CD4-positive, alpha-beta T cell treated with Interleukin-21 for 1 hour (primary cell): ENCODE results near the gene ERG.

Source experiments
- DNase-seq: peaks from one replicate; pipeline ENCODE4 v3.0.0-alpha.2; 2020

The ERG gene

DNA sequence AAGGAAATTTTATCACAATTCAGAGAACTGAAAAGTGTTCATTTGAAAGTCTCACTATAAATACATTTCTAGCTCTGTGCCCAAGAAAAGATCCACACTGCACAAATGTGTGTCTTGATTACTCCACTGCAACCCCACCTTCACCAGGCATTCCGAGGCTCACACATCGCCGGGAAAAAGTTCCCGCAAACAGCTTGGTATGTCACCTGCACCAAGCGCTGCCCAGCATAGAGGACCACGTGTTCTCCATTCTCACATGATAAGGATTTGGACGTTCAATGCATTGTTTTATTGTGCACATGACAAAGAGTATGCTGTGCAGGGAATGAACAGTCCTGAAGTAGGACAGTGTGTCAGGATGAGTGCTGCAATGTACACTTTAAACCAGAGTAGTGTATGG lies 70.1 kb downstream of the ERG start:
- DNase-seq: no peak

DNA sequence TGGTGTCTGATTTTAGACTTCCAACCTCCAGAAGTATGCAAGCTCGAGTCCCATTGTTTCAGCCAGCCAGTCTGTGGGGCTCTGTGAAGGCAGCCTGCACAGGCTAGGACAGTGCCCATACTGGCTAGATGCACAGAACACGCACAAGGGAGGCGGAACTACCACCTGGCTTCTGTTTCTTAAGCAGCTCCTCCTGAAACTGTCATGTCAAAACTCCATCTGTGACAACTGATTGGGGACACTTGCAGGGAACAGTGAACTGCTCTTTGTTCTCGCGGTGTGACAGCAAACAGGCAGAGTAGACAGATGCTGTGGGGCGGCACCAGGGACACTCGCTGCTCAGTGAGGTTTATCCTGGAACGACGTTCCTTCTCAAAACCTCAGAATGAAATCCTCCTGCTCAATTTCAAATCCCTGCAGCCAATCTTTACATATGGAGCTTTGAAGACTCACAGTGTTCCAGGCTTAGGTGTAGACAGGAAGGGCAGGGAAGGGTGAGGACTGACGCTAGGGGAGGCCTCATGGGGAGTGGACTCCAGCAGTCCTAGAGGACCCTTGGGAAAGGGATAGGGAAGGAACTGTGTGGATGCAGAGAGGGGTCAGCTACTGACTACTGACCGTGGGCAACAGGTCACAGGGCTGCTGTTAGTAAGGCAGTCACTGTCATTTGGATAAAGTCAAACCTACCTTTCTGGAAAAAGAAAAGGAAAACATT lies 73.8 kb downstream of the ERG start:
- DNase-seq: no peak

DNA sequence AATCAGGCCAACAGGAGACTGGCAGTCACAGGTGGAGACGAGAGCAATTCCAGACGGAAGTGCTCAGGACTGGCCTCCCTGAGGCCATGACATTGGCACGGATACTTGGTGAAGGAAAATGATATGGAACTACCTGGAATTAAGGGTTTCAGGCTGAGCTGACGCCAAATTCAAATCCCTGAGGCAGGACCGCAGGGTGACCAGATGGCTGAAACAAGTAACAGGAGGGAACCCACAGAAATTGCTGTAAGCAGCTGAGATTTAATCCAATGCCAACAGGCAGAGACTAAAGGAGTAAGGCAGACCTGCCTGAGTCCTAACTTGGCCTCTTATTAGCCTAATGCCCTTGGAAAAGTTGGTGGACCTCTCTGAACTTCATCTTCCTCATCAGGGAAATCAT lies 76.2 kb downstream of the ERG start:
- no peak for DNase-seq

DNA sequence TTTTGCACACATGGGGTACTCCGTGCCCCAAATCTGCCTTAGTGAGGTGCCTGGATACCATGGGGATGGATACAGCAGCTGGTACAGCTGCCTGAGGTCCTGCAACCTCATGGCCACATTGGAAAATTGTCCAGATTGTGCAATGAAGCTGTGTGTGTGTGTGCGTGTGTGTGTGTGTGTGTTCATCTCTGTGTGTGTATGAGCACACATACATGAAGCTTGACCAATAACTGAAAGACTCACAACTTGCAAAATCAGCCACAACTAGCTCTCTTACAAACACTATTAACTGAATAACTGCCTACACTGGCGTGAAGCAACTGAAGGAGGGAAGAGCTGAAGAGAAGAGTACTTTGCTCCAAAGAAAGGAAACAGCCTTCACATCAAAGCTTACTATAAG lies 78.1 kb downstream of the ERG start:
- no peak for DNase-seq

DNA sequence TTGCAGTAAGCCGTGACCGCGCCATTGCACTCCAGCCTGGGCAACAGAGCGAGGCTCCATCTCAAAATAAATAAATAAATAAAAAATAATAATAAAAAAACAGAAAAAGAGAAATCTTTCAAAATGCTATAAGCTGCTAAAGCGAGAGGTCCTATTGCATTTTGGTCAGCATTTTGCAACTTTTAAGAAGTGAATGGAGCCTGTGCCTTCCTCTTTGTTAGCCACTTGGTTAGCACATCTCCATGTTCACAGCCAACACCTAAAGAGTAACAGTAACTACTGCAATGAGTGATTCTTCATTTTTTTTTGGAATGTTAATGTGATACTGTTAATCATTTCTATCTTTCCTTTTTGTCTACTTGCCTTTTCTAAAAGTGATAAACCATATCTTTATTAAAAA lies 80.6 kb downstream of the ERG start:
- no peak for DNase-seq

DNA sequence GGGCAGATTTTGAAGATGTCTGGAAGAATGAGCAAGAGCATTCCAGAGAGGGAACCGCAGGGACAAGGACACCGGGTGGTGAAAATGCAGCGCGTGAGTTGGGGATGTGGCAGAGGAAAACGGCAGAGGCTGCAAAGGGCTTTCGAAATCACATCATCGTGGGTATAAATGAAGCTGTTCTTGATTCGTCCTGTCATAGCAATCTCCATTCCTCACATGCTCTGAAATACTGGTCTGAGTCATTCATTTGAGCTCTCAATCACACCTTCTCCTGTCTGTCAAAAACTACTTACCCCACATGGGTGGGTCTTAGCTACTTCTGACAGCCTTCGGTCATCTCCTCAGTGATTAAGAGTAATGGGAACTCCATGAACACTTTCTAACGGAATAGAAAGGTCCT lies 81.5 kb downstream of the ERG start:
- DNase-seq: no peak

DNA sequence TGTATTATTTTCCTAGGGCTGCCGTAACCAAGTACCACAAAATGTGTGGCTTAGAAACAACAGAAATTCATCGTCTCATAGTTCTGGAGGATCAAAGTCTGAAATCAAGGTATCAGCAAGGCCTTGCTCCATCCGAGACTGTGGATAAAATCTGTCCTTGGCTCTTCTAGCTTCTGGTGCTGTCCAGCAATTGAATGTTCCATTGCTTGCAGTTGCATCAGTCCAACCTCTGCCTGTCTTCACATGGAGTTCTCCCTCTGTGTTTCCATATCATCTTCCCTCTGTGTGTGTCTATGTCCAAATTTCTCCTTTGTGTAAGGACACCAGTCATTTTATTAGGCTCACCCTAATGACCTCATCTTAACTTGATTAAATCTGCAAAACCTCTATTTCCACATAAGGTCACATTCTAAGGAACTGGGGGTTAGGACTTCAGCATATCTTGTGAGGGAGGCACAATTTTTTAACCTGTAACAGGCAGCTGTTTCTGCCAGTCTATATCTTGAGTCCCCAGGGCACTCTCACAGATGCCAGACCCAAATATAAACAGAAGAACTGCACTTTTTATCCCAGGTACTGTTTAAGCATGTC lies 84.2 kb downstream of the ERG start:
- no peak for DNase-seq

DNA sequence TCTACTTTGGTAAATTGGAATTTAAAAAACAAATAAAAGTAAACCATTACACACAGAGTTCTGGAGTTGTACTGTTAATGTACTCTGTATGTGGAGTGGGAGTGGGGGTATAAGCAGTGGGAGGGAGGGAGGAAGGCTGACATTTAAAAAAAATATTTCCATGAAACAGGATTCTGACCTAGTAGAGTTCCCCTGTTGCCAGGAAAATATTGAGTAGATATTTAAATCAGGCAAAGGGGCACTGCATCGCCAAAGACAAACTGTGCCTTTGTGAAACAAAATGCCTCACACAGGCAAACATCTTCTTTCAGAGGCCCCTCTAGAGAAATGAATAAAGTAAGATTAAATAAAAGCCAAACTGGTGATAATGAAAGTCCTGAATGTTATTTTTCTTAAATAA lies 87.8 kb downstream of the ERG start:
- DNase-seq: no peak

DNA sequence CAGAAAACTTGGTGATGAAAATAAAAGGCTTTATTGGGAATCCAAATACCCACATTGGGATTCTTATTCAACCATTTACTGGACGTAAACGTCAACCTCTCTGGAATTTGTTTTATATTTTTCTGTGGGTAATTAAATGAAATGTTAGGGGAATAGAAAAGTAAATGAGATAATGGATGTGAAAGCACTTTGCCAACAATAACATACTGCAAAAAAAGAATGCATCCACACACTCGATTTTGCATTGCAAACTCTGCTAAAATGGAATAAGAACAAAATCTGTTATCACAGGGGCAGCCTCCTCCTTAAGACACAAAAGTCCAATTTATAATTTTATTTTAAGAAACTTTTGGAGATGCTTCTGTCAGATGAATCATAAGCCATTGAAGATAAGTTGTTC lies 88.4 kb downstream of the ERG start:
- DNase-seq: no peak

DNA sequence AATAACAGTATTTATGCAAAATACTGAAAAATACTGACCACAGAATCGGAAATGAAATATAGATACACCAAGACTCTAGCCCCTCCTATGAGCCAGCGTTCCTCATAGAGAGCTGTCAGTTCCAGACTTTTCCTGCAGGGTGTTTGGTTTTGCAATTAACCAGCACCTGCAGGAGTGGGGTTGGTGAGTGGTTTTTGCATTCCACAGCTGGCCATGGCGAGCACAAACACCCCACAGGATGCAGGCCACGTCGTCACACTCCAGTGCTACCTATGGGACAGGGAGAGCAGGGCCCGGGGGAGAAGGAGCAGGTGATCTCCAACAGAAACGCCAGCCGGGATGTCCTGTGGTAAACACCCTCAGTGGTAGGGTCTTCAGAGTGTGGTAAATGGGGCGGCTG lies 94.1 kb downstream of the ERG start:
- no peak for DNase-seq

DNA sequence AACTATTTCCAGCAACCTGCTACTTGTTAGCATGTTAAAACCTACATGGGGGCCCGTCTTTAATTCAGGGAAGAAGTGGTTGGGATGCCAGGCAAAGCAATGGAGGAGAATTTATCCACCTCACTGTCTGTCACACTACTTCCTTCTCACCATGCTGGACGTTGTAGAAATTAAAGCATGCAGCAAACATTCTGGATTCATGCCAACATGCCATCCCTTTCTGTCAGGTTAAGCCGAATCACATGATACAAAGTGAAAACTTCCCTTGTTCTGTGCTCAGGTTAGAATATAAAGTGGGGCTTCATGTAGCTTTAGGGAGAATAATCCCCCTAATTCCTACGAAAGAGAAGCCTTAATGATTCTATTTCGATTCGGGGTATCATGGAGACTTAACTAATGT lies 95.5 kb downstream of the ERG start:
- no peak for DNase-seq

DNA sequence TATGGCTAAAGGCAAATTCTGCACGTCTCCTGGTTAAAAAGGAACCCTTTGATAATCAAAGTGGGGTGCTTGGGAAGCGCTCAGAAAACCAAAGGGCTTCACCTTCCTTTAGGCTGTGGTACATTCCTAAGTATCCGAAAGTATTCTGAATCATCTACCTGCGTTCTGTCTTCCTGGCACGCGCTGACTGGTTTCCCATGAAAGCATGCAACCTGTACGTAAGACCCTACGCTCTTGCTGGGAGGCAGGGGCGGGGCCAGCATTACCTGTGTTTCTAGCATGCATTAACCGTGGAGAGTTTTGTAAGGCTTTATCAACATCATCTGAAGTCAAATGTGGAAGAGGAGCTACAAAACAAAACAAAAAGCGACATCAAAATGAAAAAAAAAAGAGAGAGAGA lies 96.0 kb downstream of the ERG start:
- DNase-seq: no peak

DNA sequence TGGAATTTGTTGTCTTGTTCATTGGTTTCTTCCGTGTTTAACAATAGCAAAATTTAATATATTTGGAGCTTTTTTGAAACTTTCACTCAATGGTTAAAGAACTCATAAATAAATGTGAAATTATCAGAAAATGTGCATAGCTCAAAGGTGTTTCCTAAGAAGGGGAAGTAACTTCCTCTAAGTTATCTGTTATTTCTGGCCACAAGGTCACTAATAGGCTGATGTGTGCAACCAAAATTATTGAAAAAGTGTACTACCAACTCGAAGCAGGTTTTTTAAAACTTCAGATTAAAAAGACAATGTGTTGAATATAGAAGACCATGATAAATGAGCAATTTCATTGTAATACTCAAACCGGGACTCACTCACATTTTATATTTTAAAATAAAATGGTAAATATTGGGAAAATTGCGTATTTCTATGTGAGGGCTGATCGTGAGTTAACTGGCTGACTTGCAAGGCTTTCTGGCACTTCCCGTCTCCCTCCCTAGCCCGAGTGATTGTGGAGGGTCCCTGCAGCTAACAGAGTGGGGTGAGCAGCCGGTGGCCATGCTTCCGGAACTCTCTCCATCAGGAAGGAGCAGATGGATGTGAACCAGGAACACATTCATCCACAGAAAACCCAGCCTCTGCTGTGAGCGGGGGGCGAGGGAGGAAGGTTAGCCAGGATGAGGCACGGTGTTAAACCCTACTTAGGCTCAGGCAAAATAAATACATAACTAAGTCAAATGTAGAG lies 96.9 kb downstream of the ERG start:
- no peak for DNase-seq

DNA sequence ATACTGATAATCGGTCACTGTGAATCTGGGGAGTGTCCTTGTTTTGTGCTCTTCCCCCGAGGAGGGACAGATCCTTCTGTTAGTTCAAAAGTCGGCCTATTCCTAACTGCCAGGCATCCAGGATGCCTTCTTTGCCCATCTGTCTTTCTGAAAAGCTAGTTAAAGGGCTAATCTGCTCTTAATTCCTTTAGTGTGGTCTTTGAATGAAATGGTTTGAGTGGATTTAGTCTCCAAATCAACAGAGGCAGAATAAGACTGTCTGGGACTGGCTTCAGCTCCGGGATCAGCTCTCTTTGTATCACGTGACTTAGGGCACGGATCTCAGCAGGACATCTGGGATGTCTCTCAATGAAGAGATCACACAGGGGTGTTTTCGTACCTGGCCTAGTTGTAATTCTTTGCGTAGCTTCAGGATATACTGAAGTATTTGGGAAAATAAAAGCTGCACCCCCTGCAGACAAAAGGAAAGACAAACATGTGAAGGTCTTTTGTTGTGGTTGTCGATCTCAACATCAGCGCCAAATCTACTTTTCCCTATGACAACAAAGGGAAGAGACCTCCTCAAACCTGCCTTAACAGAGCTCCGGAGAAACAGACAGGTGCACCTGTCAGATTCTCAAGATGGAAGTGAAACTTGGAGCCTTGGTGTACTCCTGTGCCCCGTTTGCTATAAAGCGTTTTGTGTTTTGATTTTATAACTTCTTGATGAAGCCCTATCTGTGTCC lies 97.9 kb downstream of the ERG start:
- DNase-seq: no peak

DNA sequence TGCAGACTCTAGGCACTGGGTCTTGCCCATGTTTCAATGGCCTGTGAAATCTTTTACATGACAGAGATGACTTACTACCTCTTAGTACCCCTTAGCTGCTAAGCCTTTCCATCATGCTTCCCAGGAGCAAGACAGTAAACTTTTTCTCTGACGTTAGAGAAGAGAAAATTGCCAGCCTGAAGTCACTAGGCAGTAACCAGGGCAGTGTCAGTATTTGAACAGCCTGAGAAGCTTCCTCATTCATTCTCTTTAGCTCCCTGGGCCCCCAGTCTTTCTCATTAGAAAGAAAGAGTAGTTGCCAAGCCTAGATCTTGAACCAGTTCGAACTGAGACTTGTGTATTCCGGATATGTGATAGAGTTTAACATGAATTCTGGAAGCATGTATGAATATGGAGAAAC lies 99.2 kb downstream of the ERG start:
- no peak for DNase-seq

DNA sequence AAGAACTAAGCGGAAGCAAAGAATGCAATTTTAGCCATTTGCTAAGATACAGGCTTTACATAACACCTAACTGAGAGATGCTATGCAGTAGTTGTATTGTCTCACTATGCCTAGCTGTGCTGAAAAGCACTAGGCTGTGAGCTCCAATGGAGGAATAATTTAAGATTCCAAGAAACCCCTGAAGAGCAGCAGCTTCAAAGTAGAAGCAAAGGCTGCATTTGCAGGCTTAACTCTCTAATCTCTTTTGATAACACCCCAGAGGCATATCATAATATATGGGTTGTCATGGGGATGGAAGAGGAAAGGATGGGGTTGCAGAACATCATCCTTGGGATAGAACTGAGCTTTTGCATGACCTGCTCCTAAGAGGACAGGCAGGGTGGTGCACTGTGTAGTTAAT lies 102.0 kb downstream of the ERG start:
- DNase-seq: no peak

DNA sequence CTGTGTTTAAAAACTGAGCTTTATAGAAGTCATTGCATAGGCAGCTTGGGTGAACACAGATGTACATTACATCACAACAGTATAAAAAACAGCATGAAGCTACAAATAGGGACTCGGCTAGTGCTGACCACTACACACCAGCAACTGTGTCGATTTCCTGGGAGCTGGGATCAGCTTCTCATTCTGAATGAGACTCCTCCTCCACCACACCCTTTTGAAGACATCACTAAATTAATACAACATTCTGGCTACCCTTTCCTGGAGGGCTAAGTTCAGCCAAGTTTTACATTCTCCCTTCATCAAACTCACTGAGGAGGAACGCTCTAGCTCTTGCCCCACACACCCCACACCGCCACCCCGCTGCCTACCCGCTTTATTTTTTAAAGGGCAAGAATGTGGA lies 102.7 kb downstream of the ERG start:
- no peak for DNase-seq

DNA sequence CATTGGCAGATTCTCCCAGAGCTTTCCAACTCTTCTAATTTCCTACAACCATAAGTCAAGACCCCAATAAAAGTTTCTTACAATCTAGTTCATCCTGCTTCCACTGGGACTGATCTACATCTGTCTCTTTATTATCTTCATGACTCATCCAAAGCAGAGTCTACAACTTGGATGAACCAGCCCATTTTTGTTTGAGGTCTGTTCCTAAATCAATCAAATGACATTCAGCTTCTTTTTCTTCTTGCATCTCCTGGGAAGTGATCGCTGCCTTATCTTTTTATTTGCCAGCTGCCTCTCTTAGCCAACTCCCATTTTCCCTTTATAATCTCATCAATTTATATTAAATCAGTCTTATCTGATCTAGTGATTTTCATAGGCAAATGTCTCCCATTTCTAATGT lies 105.6 kb downstream of the ERG start:
- no peak for DNase-seq

DNA sequence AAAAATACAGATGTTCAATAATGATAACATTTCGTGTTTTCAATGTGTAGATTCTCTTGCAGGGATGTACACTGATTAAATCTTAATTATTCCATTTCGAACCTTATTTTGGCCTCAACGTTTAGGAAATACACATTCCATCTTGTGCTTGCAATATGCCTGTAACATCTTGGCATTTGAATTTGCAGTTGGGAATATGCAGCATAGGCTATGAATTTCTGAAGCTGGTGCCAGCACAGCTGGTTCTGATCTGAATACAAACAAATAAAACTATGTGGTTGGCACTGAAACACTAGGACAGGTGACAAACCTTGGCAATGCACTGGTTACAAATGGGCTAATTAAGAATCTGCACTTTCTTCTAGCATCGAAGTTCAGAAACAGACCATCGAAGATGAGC lies 108.4 kb downstream of the ERG start:
- DNase-seq: no peak

DNA sequence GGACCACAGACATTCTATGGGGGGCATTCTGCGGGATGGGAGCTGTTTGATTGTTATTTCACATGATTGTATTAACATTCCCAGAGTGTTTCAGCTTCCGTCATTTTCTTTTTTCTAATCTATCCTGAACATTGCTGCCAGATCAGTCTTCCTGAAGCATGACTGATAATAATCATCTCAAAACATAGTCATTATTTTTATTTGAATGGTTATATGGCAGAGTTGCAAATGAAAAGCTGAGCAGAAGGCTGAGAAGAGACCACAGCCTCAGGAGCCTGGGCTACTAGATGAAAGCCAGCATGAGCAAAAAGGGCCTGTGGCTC lies 109.0 kb downstream of the ERG start:
- DNase-seq: no peak

DNA sequence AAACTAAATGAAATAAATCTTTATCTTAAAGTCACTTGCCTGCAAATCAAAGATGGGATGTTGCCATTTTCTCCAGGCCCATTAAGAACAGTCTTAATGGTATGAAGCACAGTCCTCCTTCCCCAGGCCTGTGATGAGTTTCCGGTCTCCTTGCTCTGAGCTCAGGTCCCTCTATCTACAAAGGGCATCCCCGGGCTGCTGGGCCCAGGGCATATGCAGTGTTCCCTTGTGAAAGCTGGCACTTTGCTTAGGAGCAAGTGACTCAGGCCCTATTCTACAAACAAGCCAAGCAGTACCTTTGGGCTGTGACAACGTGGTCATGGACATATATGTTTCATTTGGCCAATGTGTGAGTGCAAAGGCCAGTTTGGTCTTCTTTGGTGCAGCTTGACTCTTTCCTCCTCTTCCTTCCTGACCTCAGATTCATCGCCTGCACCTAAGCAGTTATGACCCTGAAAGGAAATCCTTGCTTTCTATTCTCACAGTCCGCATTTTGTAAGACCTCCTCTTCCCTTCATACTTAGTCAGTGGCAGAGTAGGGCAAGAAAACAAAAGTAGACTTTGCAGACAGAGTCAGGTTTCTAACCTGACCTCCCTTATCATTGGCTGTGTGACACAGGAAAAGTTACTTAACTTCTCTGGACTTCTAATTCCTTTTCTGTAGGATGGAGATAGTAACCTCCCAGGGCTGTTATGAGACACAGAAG lies 109.5 kb downstream of the ERG start:
- DNase-seq: no peak

DNA sequence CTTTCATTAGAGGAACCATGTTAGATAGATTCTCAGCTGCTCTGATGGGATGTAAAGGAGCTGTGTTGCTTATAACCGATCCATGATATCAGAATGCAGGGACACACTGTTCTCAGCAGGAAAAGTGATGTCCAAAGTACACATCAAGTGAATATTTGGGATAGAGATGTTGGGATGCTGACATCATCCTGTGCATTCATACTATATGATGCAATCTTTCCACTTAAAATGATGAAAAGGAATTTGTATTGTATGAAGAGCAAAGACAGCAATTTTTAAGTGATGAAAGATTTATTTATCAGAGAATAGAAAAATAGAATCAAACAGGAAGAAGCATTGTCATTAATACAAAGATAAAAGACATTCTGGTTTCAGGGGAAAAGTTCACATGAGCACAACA lies 110.1 kb downstream of the ERG start:
- DNase-seq: no peak

DNA sequence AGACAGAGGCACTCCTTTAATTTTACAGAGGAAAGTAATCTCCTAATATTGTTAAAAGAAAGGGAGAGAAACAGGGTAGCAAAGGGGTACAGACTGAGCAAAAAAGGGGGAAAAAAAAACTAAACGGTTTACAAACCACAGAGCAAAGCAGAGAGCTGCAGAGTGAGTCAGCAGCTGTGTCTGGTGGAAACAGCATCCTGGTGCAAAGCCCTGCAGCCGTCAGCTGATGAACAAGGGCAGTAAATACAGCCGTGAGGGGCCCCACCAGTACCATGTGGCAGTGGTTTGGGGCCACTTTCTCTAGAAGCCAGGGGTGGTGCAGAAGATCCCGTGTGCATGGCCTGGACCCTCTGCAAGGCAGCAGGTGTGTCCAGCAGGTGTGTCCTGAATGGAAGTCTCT lies 111.3 kb downstream of the ERG start:
- DNase-seq: no peak
